Chondrocyte (in vitro differentiated cells): ENCODE data around the gene USP25. TPM values are rescaled to one million over a fixed set of nuclear protein-coding genes. Genes with fewer than 3 reads are reported as not detected.

Experiments
- DNase-seq: peaks from one replicate; pipeline ENCODE4 v3.0.0; 2021; ENCODE audit warnings: mixed read lengths, low spot score
- H3K27ac Mint-ChIP-seq: one replicate; pipeline ENCODE4 v1.8.0; 2021; ENCODE audit warnings: mild to moderate bottlenecking, moderate library complexity, mixed read lengths; ENCODE audit not compliant: unreplicated experiment
- H3K27me3 Mint-ChIP-seq: 2 replicates; pipeline ENCODE4 v1.8.0; 2021; ENCODE audit warnings: low read depth, mixed read lengths
- H3K36me3 Mint-ChIP-seq: 2 replicates; pipeline ENCODE4 v1.8.0; 2021; ENCODE audit warnings: low read depth, mixed read lengths
- H3K4me1 Mint-ChIP-seq: 2 replicates; pipeline ENCODE4 v1.8.0; 2021; ENCODE audit warnings: low read depth, mild to moderate bottlenecking, mixed read lengths
- H3K4me3 Mint-ChIP-seq: one replicate; pipeline ENCODE4 v1.8.0; 2021; ENCODE audit warnings: mild to moderate bottlenecking, moderate library complexity, mixed read lengths; ENCODE audit not compliant: unreplicated experiment
- H3K9me3 Mint-ChIP-seq: 2 replicates; pipeline ENCODE4 v1.8.0; 2021; ENCODE audit warnings: low read depth, mixed read lengths
- total RNA-seq: library from RNA; stranded (reverse); gene quantifications from 3 replicates; pipeline ENCODE4 v1.2.1, GENCODE V29; 2021
- TF ChIP-seq, protein P1 (sequence below): fragments of 200-600 bp; sonication (generic); IDR thresholded peaks from 2 replicates; pipeline ENCODE4 v1.5.0; 2021; ENCODE audit warnings: antibody characterized with exemption, mild to moderate bottlenecking, moderate library complexity

USP25 gene
- total RNA-seq, 1 donor from 2014 or later, result 58.9 TPM

GRCh38 chr21:15744926-15745325 is 15.1 kb downstream of the USP25 start:
- H3K27me3 Mint-ChIP-seq, result no peaks in the 10 kb centered on the region
- H3K9me3 Mint-ChIP-seq, result no peaks in the 10 kb centered on the region
- no peak overlapping the region for H3K27ac Mint-ChIP-seq
- TF ChIP-seq, protein P1, sequence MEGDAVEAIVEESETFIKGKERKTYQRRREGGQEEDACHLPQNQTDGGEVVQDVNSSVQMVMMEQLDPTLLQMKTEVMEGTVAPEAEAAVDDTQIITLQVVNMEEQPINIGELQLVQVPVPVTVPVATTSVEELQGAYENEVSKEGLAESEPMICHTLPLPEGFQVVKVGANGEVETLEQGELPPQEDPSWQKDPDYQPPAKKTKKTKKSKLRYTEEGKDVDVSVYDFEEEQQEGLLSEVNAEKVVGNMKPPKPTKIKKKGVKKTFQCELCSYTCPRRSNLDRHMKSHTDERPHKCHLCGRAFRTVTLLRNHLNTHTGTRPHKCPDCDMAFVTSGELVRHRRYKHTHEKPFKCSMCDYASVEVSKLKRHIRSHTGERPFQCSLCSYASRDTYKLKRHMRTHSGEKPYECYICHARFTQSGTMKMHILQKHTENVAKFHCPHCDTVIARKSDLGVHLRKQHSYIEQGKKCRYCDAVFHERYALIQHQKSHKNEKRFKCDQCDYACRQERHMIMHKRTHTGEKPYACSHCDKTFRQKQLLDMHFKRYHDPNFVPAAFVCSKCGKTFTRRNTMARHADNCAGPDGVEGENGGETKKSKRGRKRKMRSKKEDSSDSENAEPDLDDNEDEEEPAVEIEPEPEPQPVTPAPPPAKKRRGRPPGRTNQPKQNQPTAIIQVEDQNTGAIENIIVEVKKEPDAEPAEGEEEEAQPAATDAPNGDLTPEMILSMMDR, result no peak
- no peak overlapping the region for H3K4me3 Mint-ChIP-seq
- no peak for DNase-seq
- no peaks in the 10 kb centered on the region for H3K36me3 Mint-ChIP-seq
- peaks cover 55% of the 10 kb centered on the region for H3K4me1 Mint-ChIP-seq

DNA sequence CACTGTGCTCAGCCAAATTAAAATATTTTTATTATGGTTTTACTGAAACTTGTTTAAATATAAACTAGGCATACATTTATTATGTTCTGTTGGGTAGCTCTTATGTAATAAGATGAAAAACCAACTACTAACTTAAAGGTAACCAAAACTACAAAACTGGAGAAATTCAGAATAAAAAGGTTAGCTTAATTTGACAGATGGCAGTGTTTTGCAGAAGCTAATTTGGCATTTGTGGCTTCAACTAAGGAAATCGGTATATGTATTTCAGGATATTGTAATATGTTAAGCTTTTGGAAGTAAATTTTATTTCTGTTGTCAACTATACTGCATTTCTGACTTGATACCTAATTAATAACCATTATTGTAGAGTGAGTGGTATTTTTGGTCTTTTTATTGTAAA is 18.8 kb downstream of the USP25 start:
- peaks cover 51% of the 10 kb centered on the region for H3K4me1 Mint-ChIP-seq
- TF ChIP-seq, protein P1, result no peak
- H3K27ac Mint-ChIP-seq, result no peak overlapping the region
- no peak overlapping the region for H3K4me3 Mint-ChIP-seq
- no peaks in the 10 kb centered on the region for H3K36me3 Mint-ChIP-seq
- no peaks in the 10 kb centered on the region for H3K27me3 Mint-ChIP-seq
- DNase-seq, result no peak
- no peaks in the 10 kb centered on the region for H3K9me3 Mint-ChIP-seq

GRCh38 chr21:15749082-15749860 is 19.5 kb downstream of the USP25 start:
- Mint-ChIP-seq H3K27ac (peak overlapping the region; percentile 60), H3K4me1 (peaks cover 55% of the 10 kb centered on the region), H3K4me3 (no peak overlapping the region), H3K27me3 (no peaks in the 10 kb centered on the region), H3K36me3 (no peaks in the 10 kb centered on the region), H3K9me3 (no peaks in the 10 kb centered on the region)
- TF ChIP-seq, protein P1, result no peak
- DNase-seq, result no peak

DNA sequence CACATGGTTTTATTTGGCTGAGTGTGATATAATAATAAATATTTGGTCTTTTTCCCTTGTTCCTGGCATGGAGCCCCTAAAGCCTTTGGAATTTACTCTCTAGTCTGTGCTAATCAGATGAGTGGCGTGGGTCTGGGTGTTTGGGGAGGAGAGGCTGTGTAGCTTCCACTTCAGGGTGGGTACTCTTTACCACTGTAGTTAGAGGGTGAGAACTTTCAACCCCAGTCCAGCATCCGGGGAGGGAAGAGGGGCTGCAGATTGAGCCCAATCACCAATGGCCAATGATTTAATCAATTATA is 20.0 kb downstream of the USP25 start:
- no peak overlapping the region for H3K4me3 Mint-ChIP-seq
- H3K36me3 Mint-ChIP-seq, result no peaks in the 10 kb centered on the region
- H3K9me3 Mint-ChIP-seq, result peaks cover 2% of the 10 kb centered on the region
- TF ChIP-seq, protein P1, result no peak
- H3K27me3 Mint-ChIP-seq, result no peaks in the 10 kb centered on the region
- no peak for DNase-seq
- peak overlapping the region; percentile 60 for H3K27ac Mint-ChIP-seq
- H3K4me1 Mint-ChIP-seq, result peaks cover 60% of the 10 kb centered on the region

GRCh38 chr21:15751037-15751436 is 21.3 kb downstream of the USP25 start:
- Mint-ChIP-seq H3K36me3 (no peaks in the 10 kb centered on the region), H3K4me3 (no peak overlapping the region), H3K27me3 (no peaks in the 10 kb centered on the region), H3K4me1 (peaks cover 68% of the 10 kb centered on the region), H3K9me3 (peaks cover 2% of the 10 kb centered on the region), H3K27ac (peak overlapping the region; percentile 8)
- TF ChIP-seq, protein P1, result no peak
- no peak for DNase-seq
